ENCODE data around the gene TRIM15.

DNA sequence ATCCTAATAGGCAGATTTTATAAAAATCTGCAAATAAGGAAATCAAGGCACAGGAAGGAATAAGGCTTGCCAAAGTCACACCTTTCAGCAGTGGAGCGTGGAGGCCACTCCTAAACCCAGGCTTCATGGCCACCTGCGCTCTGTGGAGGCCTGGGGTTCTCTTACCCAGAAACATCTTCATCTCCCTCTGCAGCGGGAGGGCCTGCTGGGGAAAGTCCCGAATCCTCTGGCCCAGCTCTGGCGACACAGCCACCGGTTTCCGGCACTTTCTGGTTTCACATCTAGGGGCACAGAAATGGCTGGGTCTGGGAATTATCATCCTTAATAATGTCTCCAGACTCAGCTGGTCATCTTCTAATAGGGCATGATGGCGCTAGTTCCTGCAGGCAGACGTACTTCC lies 6.6 kb upstream of the TRIM15 start:
- TF ChIP-seq CTCF (IDR thresholded peaks at IDR 0.05 in 2 of 3, conservative IDR thresholded peaks at IDR 0.05 in 1 of 3; ENCODE audit: borderline replicate concordance in 1 of 3, insufficient read depth in 1 of 3, low read depth in 2 of 3, low read length in 2 of 3) (no peak), SIN3A (IDR thresholded peaks at IDR 0.05; ENCODE audit: low read depth) (no peak)

All from HCT116 (cell line).